Renal cortex interstitium (tissue), 11 donors: Measurements from ENCODE around the gene UNC13B. TPM values are rescaled to one million over a fixed set of nuclear protein-coding genes. Genes with fewer than 3 reads are reported as not detected.
A peak's percentile ranks its signal among the peaks of the same experiment; 100 is the strongest.

ENCODE experiments used
- DNase-seq, 11 donors: peaks; one replicate each; pipeline ENCODE4 v3.0.0-alpha.2; 2013; ENCODE audit warnings: low read depth in 9 of 11, low spot score in 4 of 11; ENCODE audit errors: extremely low read depth in 1 of 11
- polyA plus RNA-seq, 3 donors: library from polyadenylated mRNA; unstranded; fragments of 120-200 nt; gene quantifications; one replicate each; pipeline ENCODE4 v1.2.1, GENCODE V29; 2013; ENCODE audit not compliant: insufficient read length in 3 of 3

The UNC13B gene
- polyA plus RNA-seq, 3 donors: 25.5 to 29.6 (median 26.9) TPM

GRCh38 chr9:35295369-35296036 lies 133.7 kb downstream of the UNC13B start:
- no peak for DNase-seq

- peak in 2 of 11 donors; percentile 2 to 12 for DNase-seq
Observed at GRCh38 chr9:35303567-35303966, 141.8 kb downstream of the UNC13B start.

- no peak for DNase-seq
Observed at GRCh38 chr9:35306283-35306682, 144.5 kb downstream of the UNC13B start.

GRCh38 chr9:35308316-35308715 lies 146.5 kb downstream of the UNC13B start:
- DNase-seq: no peak

GRCh38 chr9:35311891-35312639 lies 150.3 kb downstream of the UNC13B start:
- DNase-seq: no peak

GRCh38 chr9:35313460-35313859 lies 151.7 kb downstream of the UNC13B start:
- no peak for DNase-seq

- no peak for DNase-seq
Observed at GRCh38 chr9:35313916-35314315, 152.1 kb downstream of the UNC13B start.

- no peak for DNase-seq
Observed at GRCh38 chr9:35318741-35319140, 156.9 kb downstream of the UNC13B start.

GRCh38 chr9:35322075-35322885 lies 160.5 kb downstream of the UNC13B start:
- no peak for DNase-seq

- DNase-seq: no peak
Observed at GRCh38 chr9:35324966-35325365, 163.2 kb downstream of the UNC13B start.

- no peak for DNase-seq
Observed at GRCh38 chr9:35333551-35333950, 171.7 kb downstream of the UNC13B start.

GRCh38 chr9:35335164-35335563 lies 173.4 kb downstream of the UNC13B start:
- DNase-seq: no peak

- DNase-seq: no peak
Observed at GRCh38 chr9:35338086-35338485, 176.3 kb downstream of the UNC13B start.

GRCh38 chr9:35338561-35339274 lies 176.9 kb downstream of the UNC13B start:
- no peak for DNase-seq

- no peak for DNase-seq
Observed at GRCh38 chr9:35340046-35340445, 178.2 kb downstream of the UNC13B start.

- DNase-seq: no peak
Observed at GRCh38 chr9:35341021-35341420, 179.2 kb downstream of the UNC13B start.

- no peak for DNase-seq
Observed at GRCh38 chr9:35341585-35341984, 179.8 kb downstream of the UNC13B start.

GRCh38 chr9:35342221-35342958 lies 180.6 kb downstream of the UNC13B start:
- no peak for DNase-seq

- DNase-seq: no peak
Observed at GRCh38 chr9:35348109-35348508, 186.3 kb downstream of the UNC13B start.
